Measurements from ENCODE around the gene SRD5A3. TPM values are rescaled to one million over a fixed set of nuclear protein-coding genes. Genes with fewer than 3 reads are reported as not detected.

Gene SRD5A3
- total RNA-seq (14.4 TPM), polyA plus RNA-seq (13.0 TPM)
- long read RNA-seq, donor 1, full-length matches to known transcripts, result 3 of 3 reads
- long read RNA-seq, donor 1, partial matches to known transcripts, result 0 of 3 reads
- long read RNA-seq, donor 1, other reads (novel, unspliced or antisense), result 0 of 3 reads
- long read RNA-seq, donor 2, result 0 reads
- long read RNA-seq, donor 3, full-length matches to known transcripts, result 13 of 13 reads
- long read RNA-seq, donor 3, partial matches to known transcripts, result 0 of 13 reads
- long read RNA-seq, donor 3, other reads (novel, unspliced or antisense), result 0 of 13 reads
- long read RNA-seq, donor 4, full-length matches to known transcripts, result 3 of 3 reads
- long read RNA-seq, donor 4, partial matches to known transcripts, result 0 of 3 reads
- long read RNA-seq, donor 4, other reads (novel, unspliced or antisense), result 0 of 3 reads
- long read RNA-seq, donor 5, full-length matches to known transcripts, result 17 of 39 reads
- long read RNA-seq, donor 5, partial matches to known transcripts, result 22 of 39 reads
- long read RNA-seq, donor 5, other reads (novel, unspliced or antisense), result 0 of 39 reads
- long read RNA-seq, donor 6, full-length matches to known transcripts, result 8 of 8 reads
- long read RNA-seq, donor 6, partial matches to known transcripts, result 0 of 8 reads
- long read RNA-seq, donor 6, other reads (novel, unspliced or antisense), result 0 of 8 reads
- long read RNA-seq, donor 7, full-length matches to known transcripts, result 7 of 7 reads
- long read RNA-seq, donor 7, partial matches to known transcripts, result 0 of 7 reads
- long read RNA-seq, donor 7, other reads (novel, unspliced or antisense), result 0 of 7 reads
- long read RNA-seq, donor 8, full-length matches to known transcripts, result 7 of 7 reads
- long read RNA-seq, donor 8, partial matches to known transcripts, result 0 of 7 reads
- long read RNA-seq, donor 8, other reads (novel, unspliced or antisense), result 0 of 7 reads
- long read RNA-seq, donor 9, full-length matches to known transcripts, result 4 of 4 reads
- long read RNA-seq, donor 9, partial matches to known transcripts, result 0 of 4 reads
- long read RNA-seq, donor 9, other reads (novel, unspliced or antisense), result 0 of 4 reads
- long read RNA-seq, donor 10, full-length matches to known transcripts, result 5 of 5 reads
- long read RNA-seq, donor 10, partial matches to known transcripts, result 0 of 5 reads
- long read RNA-seq, donor 10, other reads (novel, unspliced or antisense), result 0 of 5 reads

DNA sequence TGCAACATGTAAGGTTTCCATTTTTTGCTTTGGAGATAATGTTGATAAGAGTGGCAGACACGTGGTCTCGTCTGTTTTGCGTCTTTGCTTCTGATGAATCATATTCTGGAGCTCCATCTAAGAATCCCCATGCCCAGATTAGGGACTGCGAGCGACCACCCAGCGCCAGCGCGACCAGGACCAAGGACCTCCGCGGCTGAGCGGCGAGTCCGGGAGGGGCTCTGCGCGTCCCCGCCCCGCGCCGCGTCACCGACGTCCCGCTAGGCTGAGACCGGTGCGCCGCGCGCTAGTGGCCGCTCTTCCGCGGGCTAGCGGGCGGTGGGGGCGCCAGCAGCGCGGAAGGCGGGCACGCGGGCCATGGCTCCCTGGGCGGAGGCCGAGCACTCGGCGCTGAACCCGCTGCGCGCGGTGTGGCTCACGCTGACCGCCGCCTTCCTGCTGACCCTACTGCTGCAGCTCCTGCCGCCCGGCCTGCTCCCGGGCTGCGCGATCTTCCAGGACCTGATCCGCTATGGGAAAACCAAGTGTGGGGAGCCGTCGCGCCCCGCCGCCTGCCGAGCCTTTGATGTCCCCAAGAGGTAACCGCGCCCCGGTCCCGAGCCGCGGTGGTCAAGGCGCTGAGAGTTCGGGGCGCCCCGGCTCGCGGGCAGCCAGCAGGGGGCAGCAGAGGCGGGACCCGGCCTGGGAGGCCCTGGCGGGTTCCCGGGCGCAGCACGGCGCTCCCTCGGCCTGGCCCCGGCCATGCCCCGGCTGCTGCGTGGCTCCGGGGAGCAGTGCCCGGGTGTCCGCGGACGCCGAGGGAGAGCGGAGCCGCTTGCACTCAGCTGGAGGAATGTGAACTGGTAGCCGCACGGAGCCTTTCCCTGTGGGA, at the start of gene SRD5A3:
SRD5A3 (plus strand) TSS at position 263 of the 871 bp plus-strand sequence; CDS start at position 358, 95 bp downstream.
- under 1% methylated on average over 95 of the region's 95 CpGs for WGBS

DNA sequence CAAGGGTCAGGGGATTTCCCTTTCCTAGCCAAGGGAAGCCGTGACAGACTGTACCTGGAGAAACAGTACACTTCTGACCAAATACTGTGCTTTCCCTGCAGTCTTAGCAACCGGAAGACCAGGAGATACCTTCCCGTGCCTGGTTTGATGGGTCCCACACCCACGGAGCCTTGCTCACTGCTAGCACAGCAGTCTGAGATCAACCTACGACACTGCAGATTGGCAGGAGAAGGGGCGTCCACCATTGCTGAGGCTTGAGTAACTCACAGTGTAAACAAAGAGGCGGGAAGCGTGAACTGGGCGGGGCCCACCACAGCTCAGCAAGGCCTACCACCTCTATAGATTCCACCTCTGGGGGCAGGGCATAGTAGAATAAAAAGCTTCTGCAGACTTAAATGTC, 48.7 kb upstream of the SRD5A3 start:
- Histone ChIP-seq H3K27ac (ENCODE audit: low read depth in 1 of 2, low read length in 1 of 2) (no peak overlapping the region), H3K36me3 (ENCODE audit: control insufficient read depth in 2 of 2, insufficient read depth in 2 of 2, low read length in 1 of 2) (no peaks in the 10 kb centered on the region), H3K4me1 (ENCODE audit: control insufficient read depth in 2 of 2, insufficient read depth in 2 of 2, low read length in 2 of 2) (no peaks in the 10 kb centered on the region), H3K4me3 (ENCODE audit: low read length in 2 of 2) (no peak overlapping the region), H3K9me3 (ENCODE audit: control insufficient read depth in 2 of 2, insufficient read depth in 1 of 2, low read length in 1 of 2) (no peaks in the 10 kb centered on the region), H3K27me3 (ENCODE audit: control insufficient read depth in 2 of 2, insufficient read depth in 1 of 2, low read length in 1 of 2) (no peaks in the 10 kb centered on the region)
- WGBS, result 95% methylated on average over 9 of the region's 9 CpGs
- no peak for DNase-seq (ENCODE audit: low read depth in 6 of 9, low spot score in 9 of 9)

More for the DNA sequence above, at the start of gene SRD5A3:
- Histone ChIP-seq H3K27ac (ENCODE audit: low read depth in 1 of 2, low read length in 1 of 2) (peak within 1 kb of the TSS; percentile 69 to 79), H3K4me1 (ENCODE audit: control insufficient read depth in 2 of 2, insufficient read depth in 2 of 2, low read length in 2 of 2) (peaks cover 8 to 10% of the 10 kb centered on the region in 2 donors), H3K27me3 (ENCODE audit: control insufficient read depth in 2 of 2, insufficient read depth in 1 of 2, low read length in 1 of 2) (no peaks in the 10 kb centered on the region), H3K36me3 (ENCODE audit: control insufficient read depth in 2 of 2, insufficient read depth in 2 of 2, low read length in 1 of 2) (no peaks in the 10 kb centered on the region), H3K9me3 (ENCODE audit: control insufficient read depth in 2 of 2, insufficient read depth in 1 of 2, low read length in 1 of 2) (no peaks in the 10 kb centered on the region), H3K4me3 (ENCODE audit: low read length in 2 of 2) (peak within 1 kb of the TSS; percentile 68 to 78)
- DNase-seq (ENCODE audit: low read depth in 6 of 9, low spot score in 9 of 9), result peak in 8 of 9 donors; percentile 40 to 81 (median 64)

DNA sequence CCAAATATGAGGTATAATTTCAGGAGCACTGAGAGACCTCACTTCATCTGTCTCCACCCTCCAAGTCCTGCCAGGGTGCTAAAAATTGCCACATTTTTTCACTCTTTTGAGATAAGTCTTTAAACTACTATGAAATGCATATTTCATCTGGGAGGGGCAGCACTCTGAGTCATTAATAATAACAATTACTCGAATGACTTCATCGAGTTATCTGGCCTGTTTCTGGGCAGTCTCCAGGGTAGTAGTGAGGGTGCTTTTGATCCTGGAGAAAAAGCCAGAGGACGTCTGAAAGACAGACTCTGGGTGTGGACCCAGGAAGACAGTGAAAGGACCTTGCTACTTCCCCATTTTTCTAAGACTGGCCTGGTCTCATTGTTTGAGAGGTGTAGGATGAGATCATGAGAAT, 42.3 kb upstream of the SRD5A3 start:
- no peak overlapping the region for H3K27ac ChIP-seq (ENCODE audit: low read depth in 1 of 2, low read length in 1 of 2)
- H3K36me3 ChIP-seq (ENCODE audit: control insufficient read depth in 2 of 2, insufficient read depth in 2 of 2, low read length in 1 of 2), result no peaks in the 10 kb centered on the region
- DNase-seq (ENCODE audit: low read depth in 6 of 9, low spot score in 9 of 9), result no peak
- H3K9me3 ChIP-seq (ENCODE audit: control insufficient read depth in 2 of 2, insufficient read depth in 1 of 2, low read length in 1 of 2), result no peaks in the 10 kb centered on the region
- H3K27me3 ChIP-seq (ENCODE audit: control insufficient read depth in 2 of 2, insufficient read depth in 1 of 2, low read length in 1 of 2), result no peaks in the 10 kb centered on the region
- WGBS, result 76% methylated on average over 3 of the region's 3 CpGs
- no peak overlapping the region for H3K4me3 ChIP-seq (ENCODE audit: low read length in 2 of 2)
- H3K4me1 ChIP-seq (ENCODE audit: control insufficient read depth in 2 of 2, insufficient read depth in 2 of 2, low read length in 2 of 2), result no peaks in the 10 kb centered on the region

DNA sequence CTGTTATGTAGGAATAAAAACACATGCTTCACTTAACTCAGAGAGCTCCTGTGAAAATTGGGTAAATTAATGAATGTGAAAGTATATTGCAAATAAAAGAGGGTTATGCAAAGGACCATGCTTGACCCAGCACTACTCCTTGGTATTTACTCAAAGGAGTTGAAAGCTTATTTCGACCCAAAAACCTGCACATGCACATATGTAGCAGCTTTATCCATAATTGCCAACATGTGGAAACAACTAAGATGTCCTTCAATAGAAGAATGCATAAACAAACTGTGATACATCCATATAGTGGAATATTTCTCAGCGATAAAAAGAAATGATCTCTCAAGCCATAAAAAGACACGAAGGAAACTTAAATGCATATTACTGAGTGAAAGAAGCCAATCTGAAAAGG, 41.7 kb upstream of the SRD5A3 start:
- WGBS, result 95% methylated on average over 3 of the region's 3 CpGs
- H3K36me3 ChIP-seq (ENCODE audit: control insufficient read depth in 2 of 2, insufficient read depth in 2 of 2, low read length in 1 of 2), result no peaks in the 10 kb centered on the region
- no peak for DNase-seq (ENCODE audit: low read depth in 6 of 9, low spot score in 9 of 9)
- H3K9me3 ChIP-seq (ENCODE audit: control insufficient read depth in 2 of 2, insufficient read depth in 1 of 2, low read length in 1 of 2), result no peaks in the 10 kb centered on the region
- no peak overlapping the region for H3K27ac ChIP-seq (ENCODE audit: low read depth in 1 of 2, low read length in 1 of 2)
- H3K4me3 ChIP-seq (ENCODE audit: low read length in 2 of 2), result no peak overlapping the region
- H3K27me3 ChIP-seq (ENCODE audit: control insufficient read depth in 2 of 2, insufficient read depth in 1 of 2, low read length in 1 of 2), result no peaks in the 10 kb centered on the region
- H3K4me1 ChIP-seq (ENCODE audit: control insufficient read depth in 2 of 2, insufficient read depth in 2 of 2, low read length in 2 of 2), result no peaks in the 10 kb centered on the region

DNA sequence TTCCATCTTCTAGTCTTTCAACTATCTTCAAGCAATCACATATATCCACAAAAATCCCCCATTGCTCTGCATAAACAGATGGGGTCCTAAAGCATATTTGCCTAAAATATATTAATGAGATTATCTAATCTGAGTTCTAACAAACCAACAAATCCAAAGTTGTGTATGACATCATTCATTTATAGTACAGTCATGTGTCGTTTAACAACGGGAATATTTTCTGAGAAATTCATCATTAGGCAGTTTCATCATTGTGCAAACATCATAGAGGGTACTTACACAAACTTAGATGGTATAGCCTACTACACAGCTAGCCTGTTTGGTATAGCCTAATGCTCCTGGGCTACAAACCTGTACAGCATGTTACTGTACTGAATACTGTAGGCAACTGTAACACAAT, 38.0 kb upstream of the SRD5A3 start:
- no peaks in the 10 kb centered on the region for H3K9me3 ChIP-seq (ENCODE audit: control insufficient read depth in 2 of 2, insufficient read depth in 1 of 2, low read length in 1 of 2)
- H3K27ac ChIP-seq (ENCODE audit: low read depth in 1 of 2, low read length in 1 of 2), result no peak overlapping the region
- no peak for DNase-seq (ENCODE audit: low read depth in 6 of 9, low spot score in 9 of 9)
- WGBS, result 98% methylated on average over 2 of the region's 2 CpGs
- no peak overlapping the region for H3K4me3 ChIP-seq (ENCODE audit: low read length in 2 of 2)
- H3K4me1 ChIP-seq (ENCODE audit: control insufficient read depth in 2 of 2, insufficient read depth in 2 of 2, low read length in 2 of 2), result no peaks in the 10 kb centered on the region
- H3K27me3 ChIP-seq (ENCODE audit: control insufficient read depth in 2 of 2, insufficient read depth in 1 of 2, low read length in 1 of 2), result no peaks in the 10 kb centered on the region
- no peaks in the 10 kb centered on the region for H3K36me3 ChIP-seq (ENCODE audit: control insufficient read depth in 2 of 2, insufficient read depth in 2 of 2, low read length in 1 of 2)

DNA sequence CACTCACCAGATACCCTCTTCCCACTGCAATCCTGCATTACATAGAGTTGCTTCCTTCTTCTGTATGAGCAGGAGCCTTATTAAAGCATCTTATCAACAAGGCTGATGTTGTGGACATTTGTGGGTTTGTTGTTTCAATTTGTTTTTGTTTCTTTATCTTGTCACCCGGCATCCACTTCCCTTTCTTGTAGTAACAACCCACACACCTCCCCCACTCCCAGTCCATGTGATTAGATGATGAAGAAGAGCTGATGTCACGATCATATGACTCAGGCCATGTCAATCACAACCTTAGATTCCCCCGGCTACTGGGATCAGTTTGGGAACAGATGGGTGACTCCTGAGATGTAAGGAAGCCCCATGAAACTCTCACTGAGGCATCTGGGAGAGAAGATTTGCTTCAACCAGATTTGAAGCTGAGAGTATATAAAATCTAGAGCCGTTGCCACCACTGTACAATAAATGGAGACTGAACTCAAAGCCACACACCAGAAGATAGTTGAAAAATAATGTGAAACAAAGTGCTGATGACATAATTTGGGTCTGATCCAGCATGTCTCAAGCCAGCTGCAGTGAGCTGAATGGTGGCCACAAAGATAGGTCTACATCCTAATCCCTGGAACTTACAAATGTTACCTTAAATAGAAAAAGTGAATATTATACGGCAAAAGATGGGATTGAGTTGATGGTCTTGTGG, 34.1 kb upstream of the SRD5A3 start:
- no peaks in the 10 kb centered on the region for H3K4me1 ChIP-seq (ENCODE audit: control insufficient read depth in 2 of 2, insufficient read depth in 2 of 2, low read length in 2 of 2)
- H3K27ac ChIP-seq (ENCODE audit: low read depth in 1 of 2, low read length in 1 of 2), result no peak overlapping the region
- WGBS, result 90% methylated on average over 5 of the region's 5 CpGs
- DNase-seq (ENCODE audit: low read depth in 6 of 9, low spot score in 9 of 9), result no peak
- no peaks in the 10 kb centered on the region for H3K9me3 ChIP-seq (ENCODE audit: control insufficient read depth in 2 of 2, insufficient read depth in 1 of 2, low read length in 1 of 2)
- H3K4me3 ChIP-seq (ENCODE audit: low read length in 2 of 2), result no peak overlapping the region
- no peaks in the 10 kb centered on the region for H3K27me3 ChIP-seq (ENCODE audit: control insufficient read depth in 2 of 2, insufficient read depth in 1 of 2, low read length in 1 of 2)
- H3K36me3 ChIP-seq (ENCODE audit: control insufficient read depth in 2 of 2, insufficient read depth in 2 of 2, low read length in 1 of 2), result no peaks in the 10 kb centered on the region

DNA sequence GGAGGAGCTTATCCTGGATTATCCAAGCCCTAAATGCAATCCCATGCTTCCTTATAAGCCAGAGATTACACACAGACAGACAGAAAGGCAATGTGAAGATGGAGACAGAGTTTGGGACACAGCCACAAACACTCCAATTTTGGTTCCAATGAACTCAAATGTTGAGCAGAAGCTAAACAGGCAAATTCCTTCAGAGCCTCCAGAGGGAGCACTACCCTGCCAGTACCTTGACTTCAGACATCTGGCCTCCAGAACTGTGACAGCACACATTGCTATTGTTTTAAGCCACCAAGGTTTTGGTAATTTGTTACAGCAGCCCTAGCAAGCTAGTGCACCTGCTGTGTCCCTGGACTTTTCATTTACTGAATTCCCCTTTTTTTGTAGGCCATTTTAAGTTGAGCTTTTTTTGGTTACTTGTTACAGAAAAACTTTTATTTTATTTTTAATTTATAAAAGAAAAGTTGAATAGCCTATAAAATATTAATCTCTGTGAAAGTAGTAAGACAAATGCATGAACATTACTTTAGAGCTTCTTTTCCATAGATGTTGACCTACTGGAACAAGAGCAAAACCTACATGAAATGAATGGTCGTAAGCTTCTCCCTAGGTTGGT, 33.4 kb upstream of the SRD5A3 start:
- peak in 7 of 9 donors; percentile 11 to 61 (median 21) for DNase-seq (ENCODE audit: low read depth in 6 of 9, low spot score in 9 of 9)
- H3K36me3 ChIP-seq (ENCODE audit: control insufficient read depth in 2 of 2, insufficient read depth in 2 of 2, low read length in 1 of 2), result no peaks in the 10 kb centered on the region
- no peaks in the 10 kb centered on the region for H3K27me3 ChIP-seq (ENCODE audit: control insufficient read depth in 2 of 2, insufficient read depth in 1 of 2, low read length in 1 of 2)
- no peaks in the 10 kb centered on the region for H3K4me1 ChIP-seq (ENCODE audit: control insufficient read depth in 2 of 2, insufficient read depth in 2 of 2, low read length in 2 of 2)
- WGBS, result 99% methylated on average over 1 of the region's 1 CpG
- H3K27ac ChIP-seq (ENCODE audit: low read depth in 1 of 2, low read length in 1 of 2), result no peak overlapping the region
- H3K9me3 ChIP-seq (ENCODE audit: control insufficient read depth in 2 of 2, insufficient read depth in 1 of 2, low read length in 1 of 2), result no peaks in the 10 kb centered on the region
- no peak overlapping the region for H3K4me3 ChIP-seq (ENCODE audit: low read length in 2 of 2)
